H1 (cell line): Measurements from ENCODE around the gene LTF. TPM values are rescaled to one million over a fixed set of nuclear protein-coding genes. Genes with fewer than 3 reads are reported as not detected.

Source experiments
- HDAC2 ChIP-seq, 2 experiments: fragments of 300-600 bp in 1 of 2; sonication (generic) in 1 of 2; IDR thresholded peaks; 2 replicates each; pipeline ENCODE4 v1.6.1; 2011 to 2012; ENCODE audit warnings: low read depth in 2 of 2, low read length in 2 of 2, mild to moderate bottlenecking in 2 of 2, moderate library complexity in 2 of 2, borderline replicate concordance in 1 of 2, inconsistent platforms in 1 of 2
- polyA plus RNA-seq, 7 experiments: library from polyadenylated mRNA; depleted of rRNA in 3 of 7; stranded (reverse) in 5 of 7; unstranded in 2 of 7; fragments of >200 nt in 5 of 7; fragments of 200-250 nt in 2 of 7; gene quantifications; 1 replicate in 5 of 7; 2 replicates in 1 of 7; 4 replicates in 1 of 7; pipeline versions ENCODE4 v1.2.1 to v1.2.3, GENCODE V29; 2011 to 2013; ENCODE audit warnings: missing spikeins in 2 of 7, mixed read lengths in 2 of 7
- total RNA-seq: library from RNA; stranded (reverse); fragmentation: NEBNext Ultra II Directional; extraction: Animal tissue kit (Norgen Biotek cat#: 25700); gene quantifications from 2 replicates; pipeline ENCODE4 v1.2.1, GENCODE V29; 2021
- TF ChIP-seq, protein P1 (sequence below): fragments of 300-600 bp; sonication (generic); IDR thresholded peaks from 2 replicates; pipeline ENCODE4 v1.7.1; 2012; ENCODE audit warnings: low read length, moderate library complexity, mild to moderate bottlenecking, inconsistent platforms; ENCODE audit not compliant: insufficient replicate concordance
- TF ChIP-seq, protein P2 (sequence below): IDR thresholded peaks from 2 replicates; pipeline ENCODE4 v1.6.1; 2011; ENCODE audit warnings: low read length, improper control_type of control experiment
- TF ChIP-seq, protein P3 (sequence below), 3 experiments: IDR thresholded peaks; 1 replicate in 2 of 3; 2 replicates in 1 of 3; pipeline versions ENCODE4 v1.5.1 to v1.6.1; 2011; ENCODE audit warnings: low read length in 3 of 3, mild to moderate bottlenecking in 3 of 3, inconsistent platforms in 2 of 3, low read depth in 1 of 3, moderate library complexity in 1 of 3; ENCODE audit not compliant: insufficient read depth in 1 of 3; ENCODE audit errors: control extremely low read depth in 1 of 3

The LTF gene
- total and polyA plus RNA-seq, 2 of the 8 experiments (the other 6 are each of a cell fraction or from before 2014, with no cell fraction given), result 0.23 to 0.99 TPM

DNA sequence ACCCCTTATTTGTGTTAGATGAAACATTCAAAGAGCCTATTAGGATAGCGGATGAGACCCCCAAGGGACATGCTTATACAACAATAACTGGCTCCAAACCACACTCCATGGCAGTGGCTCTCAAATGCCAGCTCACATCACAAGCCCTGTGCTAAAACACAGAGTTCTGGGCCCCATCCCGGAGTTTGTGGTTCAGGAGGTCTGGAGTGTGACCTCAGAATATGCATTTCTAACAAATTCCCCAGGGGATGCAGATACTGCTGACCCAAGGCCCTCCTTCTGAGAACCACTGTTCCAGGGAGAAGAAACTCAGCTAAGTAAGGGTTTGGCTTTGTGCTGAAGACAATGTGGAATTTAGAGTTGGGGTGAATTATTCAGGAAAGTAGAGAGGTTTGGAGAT, 54.0 kb downstream of the LTF start (continued):
- TF ChIP-seq, protein P1, sequence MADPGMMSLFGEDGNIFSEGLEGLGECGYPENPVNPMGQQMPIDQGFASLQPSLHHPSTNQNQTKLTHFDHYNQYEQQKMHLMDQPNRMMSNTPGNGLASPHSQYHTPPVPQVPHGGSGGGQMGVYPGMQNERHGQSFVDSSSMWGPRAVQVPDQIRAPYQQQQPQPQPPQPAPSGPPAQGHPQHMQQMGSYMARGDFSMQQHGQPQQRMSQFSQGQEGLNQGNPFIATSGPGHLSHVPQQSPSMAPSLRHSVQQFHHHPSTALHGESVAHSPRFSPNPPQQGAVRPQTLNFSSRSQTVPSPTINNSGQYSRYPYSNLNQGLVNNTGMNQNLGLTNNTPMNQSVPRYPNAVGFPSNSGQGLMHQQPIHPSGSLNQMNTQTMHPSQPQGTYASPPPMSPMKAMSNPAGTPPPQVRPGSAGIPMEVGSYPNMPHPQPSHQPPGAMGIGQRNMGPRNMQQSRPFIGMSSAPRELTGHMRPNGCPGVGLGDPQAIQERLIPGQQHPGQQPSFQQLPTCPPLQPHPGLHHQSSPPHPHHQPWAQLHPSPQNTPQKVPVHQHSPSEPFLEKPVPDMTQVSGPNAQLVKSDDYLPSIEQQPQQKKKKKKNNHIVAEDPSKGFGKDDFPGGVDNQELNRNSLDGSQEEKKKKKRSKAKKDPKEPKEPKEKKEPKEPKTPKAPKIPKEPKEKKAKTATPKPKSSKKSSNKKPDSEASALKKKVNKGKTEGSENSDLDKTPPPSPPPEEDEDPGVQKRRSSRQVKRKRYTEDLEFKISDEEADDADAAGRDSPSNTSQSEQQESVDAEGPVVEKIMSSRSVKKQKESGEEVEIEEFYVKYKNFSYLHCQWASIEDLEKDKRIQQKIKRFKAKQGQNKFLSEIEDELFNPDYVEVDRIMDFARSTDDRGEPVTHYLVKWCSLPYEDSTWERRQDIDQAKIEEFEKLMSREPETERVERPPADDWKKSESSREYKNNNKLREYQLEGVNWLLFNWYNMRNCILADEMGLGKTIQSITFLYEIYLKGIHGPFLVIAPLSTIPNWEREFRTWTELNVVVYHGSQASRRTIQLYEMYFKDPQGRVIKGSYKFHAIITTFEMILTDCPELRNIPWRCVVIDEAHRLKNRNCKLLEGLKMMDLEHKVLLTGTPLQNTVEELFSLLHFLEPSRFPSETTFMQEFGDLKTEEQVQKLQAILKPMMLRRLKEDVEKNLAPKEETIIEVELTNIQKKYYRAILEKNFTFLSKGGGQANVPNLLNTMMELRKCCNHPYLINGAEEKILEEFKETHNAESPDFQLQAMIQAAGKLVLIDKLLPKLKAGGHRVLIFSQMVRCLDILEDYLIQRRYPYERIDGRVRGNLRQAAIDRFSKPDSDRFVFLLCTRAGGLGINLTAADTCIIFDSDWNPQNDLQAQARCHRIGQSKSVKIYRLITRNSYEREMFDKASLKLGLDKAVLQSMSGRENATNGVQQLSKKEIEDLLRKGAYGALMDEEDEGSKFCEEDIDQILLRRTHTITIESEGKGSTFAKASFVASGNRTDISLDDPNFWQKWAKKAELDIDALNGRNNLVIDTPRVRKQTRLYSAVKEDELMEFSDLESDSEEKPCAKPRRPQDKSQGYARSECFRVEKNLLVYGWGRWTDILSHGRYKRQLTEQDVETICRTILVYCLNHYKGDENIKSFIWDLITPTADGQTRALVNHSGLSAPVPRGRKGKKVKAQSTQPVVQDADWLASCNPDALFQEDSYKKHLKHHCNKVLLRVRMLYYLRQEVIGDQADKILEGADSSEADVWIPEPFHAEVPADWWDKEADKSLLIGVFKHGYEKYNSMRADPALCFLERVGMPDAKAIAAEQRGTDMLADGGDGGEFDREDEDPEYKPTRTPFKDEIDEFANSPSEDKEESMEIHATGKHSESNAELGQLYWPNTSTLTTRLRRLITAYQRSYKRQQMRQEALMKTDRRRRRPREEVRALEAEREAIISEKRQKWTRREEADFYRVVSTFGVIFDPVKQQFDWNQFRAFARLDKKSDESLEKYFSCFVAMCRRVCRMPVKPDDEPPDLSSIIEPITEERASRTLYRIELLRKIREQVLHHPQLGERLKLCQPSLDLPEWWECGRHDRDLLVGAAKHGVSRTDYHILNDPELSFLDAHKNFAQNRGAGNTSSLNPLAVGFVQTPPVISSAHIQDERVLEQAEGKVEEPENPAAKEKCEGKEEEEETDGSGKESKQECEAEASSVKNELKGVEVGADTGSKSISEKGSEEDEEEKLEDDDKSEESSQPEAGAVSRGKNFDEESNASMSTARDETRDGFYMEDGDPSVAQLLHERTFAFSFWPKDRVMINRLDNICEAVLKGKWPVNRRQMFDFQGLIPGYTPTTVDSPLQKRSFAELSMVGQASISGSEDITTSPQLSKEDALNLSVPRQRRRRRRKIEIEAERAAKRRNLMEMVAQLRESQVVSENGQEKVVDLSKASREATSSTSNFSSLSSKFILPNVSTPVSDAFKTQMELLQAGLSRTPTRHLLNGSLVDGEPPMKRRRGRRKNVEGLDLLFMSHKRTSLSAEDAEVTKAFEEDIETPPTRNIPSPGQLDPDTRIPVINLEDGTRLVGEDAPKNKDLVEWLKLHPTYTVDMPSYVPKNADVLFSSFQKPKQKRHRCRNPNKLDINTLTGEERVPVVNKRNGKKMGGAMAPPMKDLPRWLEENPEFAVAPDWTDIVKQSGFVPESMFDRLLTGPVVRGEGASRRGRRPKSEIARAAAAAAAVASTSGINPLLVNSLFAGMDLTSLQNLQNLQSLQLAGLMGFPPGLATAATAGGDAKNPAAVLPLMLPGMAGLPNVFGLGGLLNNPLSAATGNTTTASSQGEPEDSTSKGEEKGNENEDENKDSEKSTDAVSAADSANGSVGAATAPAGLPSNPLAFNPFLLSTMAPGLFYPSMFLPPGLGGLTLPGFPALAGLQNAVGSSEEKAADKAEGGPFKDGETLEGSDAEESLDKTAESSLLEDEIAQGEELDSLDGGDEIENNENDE, result no peak
- TF ChIP-seq, protein P2, sequence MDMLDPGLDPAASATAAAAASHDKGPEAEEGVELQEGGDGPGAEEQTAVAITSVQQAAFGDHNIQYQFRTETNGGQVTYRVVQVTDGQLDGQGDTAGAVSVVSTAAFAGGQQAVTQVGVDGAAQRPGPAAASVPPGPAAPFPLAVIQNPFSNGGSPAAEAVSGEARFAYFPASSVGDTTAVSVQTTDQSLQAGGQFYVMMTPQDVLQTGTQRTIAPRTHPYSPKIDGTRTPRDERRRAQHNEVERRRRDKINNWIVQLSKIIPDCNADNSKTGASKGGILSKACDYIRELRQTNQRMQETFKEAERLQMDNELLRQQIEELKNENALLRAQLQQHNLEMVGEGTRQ, result no peak
- TF ChIP-seq, protein P3, sequence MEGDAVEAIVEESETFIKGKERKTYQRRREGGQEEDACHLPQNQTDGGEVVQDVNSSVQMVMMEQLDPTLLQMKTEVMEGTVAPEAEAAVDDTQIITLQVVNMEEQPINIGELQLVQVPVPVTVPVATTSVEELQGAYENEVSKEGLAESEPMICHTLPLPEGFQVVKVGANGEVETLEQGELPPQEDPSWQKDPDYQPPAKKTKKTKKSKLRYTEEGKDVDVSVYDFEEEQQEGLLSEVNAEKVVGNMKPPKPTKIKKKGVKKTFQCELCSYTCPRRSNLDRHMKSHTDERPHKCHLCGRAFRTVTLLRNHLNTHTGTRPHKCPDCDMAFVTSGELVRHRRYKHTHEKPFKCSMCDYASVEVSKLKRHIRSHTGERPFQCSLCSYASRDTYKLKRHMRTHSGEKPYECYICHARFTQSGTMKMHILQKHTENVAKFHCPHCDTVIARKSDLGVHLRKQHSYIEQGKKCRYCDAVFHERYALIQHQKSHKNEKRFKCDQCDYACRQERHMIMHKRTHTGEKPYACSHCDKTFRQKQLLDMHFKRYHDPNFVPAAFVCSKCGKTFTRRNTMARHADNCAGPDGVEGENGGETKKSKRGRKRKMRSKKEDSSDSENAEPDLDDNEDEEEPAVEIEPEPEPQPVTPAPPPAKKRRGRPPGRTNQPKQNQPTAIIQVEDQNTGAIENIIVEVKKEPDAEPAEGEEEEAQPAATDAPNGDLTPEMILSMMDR (IDR thresholded peaks at IDR 0.05; ENCODE audit: control extremely low read depth in 1 of 3, insufficient read depth in 1 of 3, low read depth in 1 of 3, low read length in 3 of 3), result no peak
- TF ChIP-seq HDAC2 (IDR thresholded peaks at IDR 0.05; ENCODE audit: borderline replicate concordance in 1 of 2, low read depth in 2 of 2, low read length in 2 of 2), result no peak
